HG03469 (cell line): Measurements from ENCODE around the gene GSN.
"Not testable (repeated sequence)": the region's sequence is repeated elsewhere in the genome, so short reads cannot be mapped to it uniquely, and the experiment has no call there.

Experiments used
- ATAC-seq: cut with Tn5 transposase; IDR thresholded peaks from one replicate; pipeline ENCODE4 v1.9.1; 2021; ENCODE audit warnings: mild to moderate bottlenecking, moderate library complexity, moderate number of reproducible peaks; ENCODE audit not compliant: unreplicated experiment

GSN gene

GRCh38 chr9:121286973-121287741, 19.2 kb downstream of the GSN start:
- no peak for ATAC-seq

GRCh38 chr9:121288673-121289025, 20.7 kb downstream of the GSN start:
- no peak for ATAC-seq

GRCh38 chr9:121289026-121289771, 21.2 kb downstream of the GSN start:
- ATAC-seq: no peak

GRCh38 chr9:121289772-121290370, 21.9 kb downstream of the GSN start:
- ATAC-seq: no peak

GRCh38 chr9:121291536-121291935, 23.6 kb downstream of the GSN start:
- ATAC-seq: not testable (repeated sequence)

GRCh38 chr9:121292051-121292450, 24.1 kb downstream of the GSN start:
- ATAC-seq: no peak

- no peak for ATAC-seq
These were observed 24.9 kb downstream of the GSN start for GRCh38 chr9:121292801-121293241.

- ATAC-seq: no peak
These were observed 26.3 kb downstream of the GSN start for GRCh38 chr9:121294151-121294743.

GRCh38 chr9:121294866-121295661, 27.1 kb downstream of the GSN start:
- no peak for ATAC-seq

- ATAC-seq: no peak
These were observed 27.8 kb downstream of the GSN start for GRCh38 chr9:121295662-121296191.

GRCh38 chr9:121296213-121297127, 28.5 kb downstream of the GSN start:
- ATAC-seq: no peak

- ATAC-seq: no peak
These were observed 29.4 kb downstream of the GSN start for GRCh38 chr9:121297389-121297788.

GRCh38 chr9:121298016-121298538, 30.1 kb downstream of the GSN start:
- ATAC-seq: no peak

GRCh38 chr9:121298689-121299466, 30.9 kb downstream of the GSN start:
- no peak for ATAC-seq

GRCh38 chr9:121299467-121300282, 31.7 kb downstream of the GSN start:
- ATAC-seq: no peak

GRCh38 chr9:121300283-121301119, 32.5 kb downstream of the GSN start:
- ATAC-seq: no peak

GRCh38 chr9:121301881-121302286, 33.9 kb downstream of the GSN start:
- no peak for ATAC-seq
